ENCODE results near the gene IFNLR1. TPM values are rescaled to one million over a fixed set of nuclear protein-coding genes. Genes with fewer than 3 reads are reported as not detected.
A peak's percentile ranks its signal among the peaks of the same experiment; 100 is the strongest.

IFNLR1 gene
- total RNA-seq, 4 donors from 2014 or later = 2.0 to 7.4 (median 5.0) TPM

DNA sequence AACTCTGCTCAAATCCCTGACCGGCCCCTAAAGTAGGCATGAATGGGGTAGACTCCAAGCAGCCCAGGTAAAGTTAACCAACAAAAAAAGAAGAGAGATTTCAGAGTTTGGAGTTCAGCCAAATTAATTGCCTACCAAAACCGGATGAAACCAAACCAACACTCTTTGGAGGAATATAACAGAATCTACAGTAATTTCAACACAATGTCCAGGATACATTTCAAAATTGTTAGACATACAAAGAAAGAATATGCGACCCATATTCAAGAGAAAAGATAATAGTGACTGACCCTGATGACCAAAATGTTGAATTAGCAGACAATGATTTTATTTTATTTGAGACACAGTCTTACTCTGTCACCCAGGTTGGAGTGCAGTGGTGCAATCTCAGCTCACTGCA, 56.7 kb downstream of the IFNLR1 start:
- DNase-seq (no peak), ATAC-seq (no peak)
- no peak overlapping the region for H3K4me3 ChIP-seq
- H3K36me3 ChIP-seq = no peaks in the 10 kb centered on the region
- TF ChIP-seq POLR2A (IDR thresholded peaks at IDR 0.05) = no peak
- TF ChIP-seq, protein P1, sequence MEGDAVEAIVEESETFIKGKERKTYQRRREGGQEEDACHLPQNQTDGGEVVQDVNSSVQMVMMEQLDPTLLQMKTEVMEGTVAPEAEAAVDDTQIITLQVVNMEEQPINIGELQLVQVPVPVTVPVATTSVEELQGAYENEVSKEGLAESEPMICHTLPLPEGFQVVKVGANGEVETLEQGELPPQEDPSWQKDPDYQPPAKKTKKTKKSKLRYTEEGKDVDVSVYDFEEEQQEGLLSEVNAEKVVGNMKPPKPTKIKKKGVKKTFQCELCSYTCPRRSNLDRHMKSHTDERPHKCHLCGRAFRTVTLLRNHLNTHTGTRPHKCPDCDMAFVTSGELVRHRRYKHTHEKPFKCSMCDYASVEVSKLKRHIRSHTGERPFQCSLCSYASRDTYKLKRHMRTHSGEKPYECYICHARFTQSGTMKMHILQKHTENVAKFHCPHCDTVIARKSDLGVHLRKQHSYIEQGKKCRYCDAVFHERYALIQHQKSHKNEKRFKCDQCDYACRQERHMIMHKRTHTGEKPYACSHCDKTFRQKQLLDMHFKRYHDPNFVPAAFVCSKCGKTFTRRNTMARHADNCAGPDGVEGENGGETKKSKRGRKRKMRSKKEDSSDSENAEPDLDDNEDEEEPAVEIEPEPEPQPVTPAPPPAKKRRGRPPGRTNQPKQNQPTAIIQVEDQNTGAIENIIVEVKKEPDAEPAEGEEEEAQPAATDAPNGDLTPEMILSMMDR (IDR thresholded peaks at IDR 0.05 in 4 of 5, conservative IDR thresholded peaks at IDR 0.05 in 1 of 5) = no peak
- intact Hi-C loops (cut with DNase I; ENCODE audit: low total_unique reads) = no loop called here
- H3K4me1 ChIP-seq = peaks cover 11 to 17% of the 10 kb centered on the region in 2 donors
- no peak overlapping the region for H3K27ac ChIP-seq
- in situ Hi-C loops (cut with MboI; ENCODE audit: low sequenced_read_pairs in 4 of 4) = no loop called here
- no peaks in the 10 kb centered on the region for H3K27me3 ChIP-seq
- H3K9me3 ChIP-seq = no peaks in the 10 kb centered on the region

DNA sequence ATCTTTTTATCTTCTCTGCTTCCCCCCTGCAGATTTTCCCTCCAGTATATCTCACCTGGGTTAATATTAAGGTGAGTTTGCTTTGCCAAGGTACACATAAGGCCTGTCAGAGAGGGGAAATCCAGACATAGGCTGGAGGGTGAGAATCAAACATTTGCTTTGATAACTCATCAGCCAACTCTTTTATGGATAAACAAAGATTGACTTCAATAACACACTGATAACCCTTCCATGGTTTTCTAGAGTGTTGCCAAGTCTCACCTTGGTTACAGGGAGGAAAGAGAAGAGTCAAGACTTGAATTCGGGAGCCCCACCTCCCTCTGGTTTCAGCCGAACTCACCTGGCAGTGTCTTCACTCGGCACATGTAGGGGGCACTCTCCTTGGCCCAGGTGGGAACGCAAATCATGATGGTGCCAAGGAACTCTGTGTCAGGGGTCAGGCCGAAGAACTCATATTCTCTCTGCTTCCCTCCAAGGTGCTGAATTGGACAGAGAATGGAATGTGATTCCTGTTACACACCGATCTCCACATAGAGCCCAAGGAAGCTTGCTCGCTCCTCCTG, 59.2 kb downstream of the IFNLR1 start:
- ATAC-seq (no peak), DNase-seq (no peak)
- intact Hi-C loops (cut with DNase I; ENCODE audit: low total_unique reads) (no loop called here), in situ Hi-C loops (cut with MboI; ENCODE audit: low sequenced_read_pairs in 4 of 4) (no loop called here)
- Histone ChIP-seq H3K27ac (peak overlapping the region in 3 of 4 donors; percentile 74 to 87 (median 82)), H3K9me3 (no peaks in the 10 kb centered on the region), H3K27me3 (no peaks in the 10 kb centered on the region), H3K36me3 (no peaks in the 10 kb centered on the region), H3K4me1 (peaks cover 11 to 18% of the 10 kb centered on the region in 2 donors), H3K4me3 (no peak overlapping the region)
- TF ChIP-seq, protein P1 (IDR thresholded peaks at IDR 0.05 in 4 of 5, conservative IDR thresholded peaks at IDR 0.05 in 1 of 5) = no peak
- no peak for TF ChIP-seq POLR2A (IDR thresholded peaks at IDR 0.05)

DNA sequence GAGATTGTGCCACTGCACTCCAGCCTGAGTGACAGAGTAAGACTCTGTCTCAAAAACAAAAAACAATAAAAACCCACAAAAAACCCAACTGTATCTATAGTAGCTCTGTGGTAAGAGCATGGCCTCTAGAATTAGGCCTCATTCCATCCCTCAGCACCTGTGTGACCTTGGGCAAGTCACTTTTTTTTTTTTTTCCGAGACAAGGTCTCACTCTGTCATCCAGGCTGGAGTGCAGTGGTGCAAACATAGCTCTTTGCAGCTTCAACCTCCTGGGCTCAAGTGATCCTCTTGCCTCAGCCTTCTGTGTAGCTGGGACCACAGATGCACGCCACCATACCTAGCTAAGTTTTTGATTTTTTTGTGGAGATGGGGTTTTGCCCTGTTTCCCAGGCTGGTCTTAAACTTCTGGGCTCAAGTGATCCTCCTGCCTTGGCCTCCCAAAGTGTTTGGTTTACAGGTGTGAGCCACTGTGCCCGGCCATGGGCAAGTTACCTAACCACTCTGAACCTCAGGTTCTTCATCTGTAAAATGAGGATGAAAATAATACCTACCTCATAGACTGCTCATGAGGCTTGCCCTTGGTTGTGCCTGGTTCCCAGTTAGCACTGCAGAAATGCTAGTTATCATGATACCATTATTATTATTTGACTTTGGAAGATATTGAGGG, 59.8 kb downstream of the IFNLR1 start:
- H3K4me3 ChIP-seq = no peak overlapping the region
- H3K4me1 ChIP-seq = peaks cover 11 to 18% of the 10 kb centered on the region in 2 donors
- no peaks in the 10 kb centered on the region for H3K36me3 ChIP-seq
- in situ Hi-C loops (cut with MboI; ENCODE audit: low sequenced_read_pairs in 4 of 4) = no loop called here
- DNase-seq = no peak
- no peaks in the 10 kb centered on the region for H3K27me3 ChIP-seq
- H3K9me3 ChIP-seq = no peaks in the 10 kb centered on the region
- no peak for ATAC-seq
- intact Hi-C loops (cut with DNase I; ENCODE audit: low total_unique reads) = no loop called here
- TF ChIP-seq POLR2A (IDR thresholded peaks at IDR 0.05) = no peak
- TF ChIP-seq, protein P1 (IDR thresholded peaks at IDR 0.05 in 4 of 5, conservative IDR thresholded peaks at IDR 0.05 in 1 of 5) = no peak
- H3K27ac ChIP-seq = peak overlapping the region; percentile 74 to 87 (median 84)

DNA sequence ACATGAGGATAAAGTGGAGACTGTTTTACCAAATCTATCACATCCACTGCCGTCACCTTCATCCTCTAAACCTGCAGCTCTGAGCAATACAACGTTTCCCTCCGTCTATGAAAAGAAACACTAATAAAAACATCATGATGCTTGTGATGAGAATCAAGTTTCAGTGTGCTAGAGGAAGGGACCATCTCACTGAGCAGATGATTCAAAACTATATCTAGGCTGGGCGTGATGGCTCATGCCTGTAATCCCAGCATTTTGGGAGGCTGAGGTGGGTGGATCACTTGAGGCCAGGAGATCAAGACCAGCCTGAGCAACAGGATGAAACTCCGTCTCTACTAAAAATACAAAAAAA, 60.4 kb downstream of the IFNLR1 start:
- ATAC-seq (peak; percentile 63 to 83), DNase-seq (no peak)
- Histone ChIP-seq H3K9me3 (no peaks in the 10 kb centered on the region), H3K4me1 (peaks cover 11 to 18% of the 10 kb centered on the region in 2 donors), H3K27me3 (no peaks in the 10 kb centered on the region), H3K36me3 (no peaks in the 10 kb centered on the region), H3K27ac (peak overlapping the region; percentile 74 to 87 (median 84)), H3K4me3 (no peak overlapping the region)
- in situ Hi-C loops (cut with MboI; ENCODE audit: low sequenced_read_pairs in 4 of 4) = no loop called here
- TF ChIP-seq, protein P1 (IDR thresholded peaks at IDR 0.05 in 4 of 5, conservative IDR thresholded peaks at IDR 0.05 in 1 of 5) = no peak
- peak; percentile 5 to 28 for TF ChIP-seq POLR2A (IDR thresholded peaks at IDR 0.05)
- intact Hi-C loops (cut with DNase I; ENCODE audit: low total_unique reads) = no loop called here

All from gastrocnemius medialis (tissue), 4 donors.